PC-3 (cell line): ENCODE results near the gene ZNF792. TPM values are rescaled to one million over a fixed set of nuclear protein-coding genes. Genes with fewer than 3 reads are reported as not detected.

ENCODE experiments used
- ATAC-seq: fragments of 200-7000 bp; cut with Tn5 transposase; 2 replicates; pipeline ENCODE4 v1.9.1; 2020; ENCODE audit warnings: mild to moderate bottlenecking, moderate library complexity
- BruUV-seq: library from RNA; stranded (reverse); fragments of 400-500 nt; replicated peaks from 2 replicates; lab custom pipeline; 2021; lab: Mats Ljungman, UMichigan
- CTCF ChIA-PET: fragments of 300-600 bp; sonication (Branson Sonifier 250); formaldehyde crosslinking; loops from one replicate; lab custom pipeline; 2022; ENCODE audit warnings: antibody characterized with exemption; lab: Charles Lee
- POLR2A ChIA-PET: fragments of 300-600 bp; sonication (Branson Sonifier 250); formaldehyde crosslinking; loops from one replicate; lab custom pipeline; 2022; ENCODE audit warnings: antibody characterized with exemption; ENCODE audit not compliant: unreplicated experiment; lab: Charles Lee
- DNase-seq: peaks from one replicate; pipeline ENCODE4 v3.0.0-alpha.2; 2015
- H2AFZ ChIP-seq: fragments of 300-600 bp; sonication (generic); 2 replicates; pipeline ENCODE4 v1.6.0; 2016; ENCODE audit warnings: antibody characterized with exemption, low read length
- H3F3A ChIP-seq: fragments of 300-600 bp; sonication (generic); one replicate; pipeline ENCODE4 v1.6.0; 2017; ENCODE audit warnings: antibody characterized with exemption, low read length, control low read depth, mild to moderate bottlenecking; ENCODE audit not compliant: unreplicated experiment
- H3K27ac ChIP-seq: fragments of 300-600 bp; sonication (generic); 2 replicates; pipeline ENCODE4 v1.5.1; 2016; ENCODE audit warnings: mild to moderate bottlenecking, low read length
- H3K27me3 ChIP-seq: fragments of 300-600 bp; sonication (generic); 2 replicates; pipeline ENCODE4 v1.6.1; 2016; ENCODE audit warnings: low read length, mixed read lengths
- H3K36me3 ChIP-seq: fragments of 300-600 bp; sonication (generic); 2 replicates; pipeline ENCODE4 v1.6.1; 2016; ENCODE audit warnings: low read depth, mixed run types, low read length, mixed read lengths
- H3K4me1 ChIP-seq: fragments of 300-600 bp; sonication (generic); 2 replicates; pipeline ENCODE4 v1.5.1; 2016; ENCODE audit warnings: low read length; ENCODE audit not compliant: insufficient read depth
- H3K4me2 ChIP-seq: fragments of 300-600 bp; sonication (generic); 2 replicates; pipeline ENCODE4 v1.6.0; 2016; ENCODE audit warnings: low read length
- H3K4me3 ChIP-seq: fragments of 300-600 bp; sonication (generic); 2 replicates; pipeline ENCODE4 v1.5.1; 2016; ENCODE audit warnings: mild to moderate bottlenecking, low read length, mixed read lengths
- H3K79me2 ChIP-seq: fragments of 300-600 bp; sonication (generic); 2 replicates; pipeline ENCODE4 v1.6.1; 2017; ENCODE audit warnings: low read length, mixed read lengths
- H3K9ac ChIP-seq: fragments of 300-600 bp; sonication (generic); 2 replicates; pipeline ENCODE4 v1.6.0; 2016; ENCODE audit warnings: mild to moderate bottlenecking, low read length
- H3K9me2 ChIP-seq: fragments of 300-600 bp; sonication (generic); replicated peaks from 2 replicates; pipeline ENCODE4 v1.6.1; 2016; ENCODE audit warnings: mixed run types, low read length, mixed read lengths
- H3K9me3 ChIP-seq: fragments of 300-600 bp; sonication (generic); 2 replicates; pipeline ENCODE4 v1.6.1; 2016; ENCODE audit warnings: low read length, mixed read lengths
- H4K20me1 ChIP-seq: fragments of 300-600 bp; sonication (generic); 2 replicates; pipeline ENCODE4 v1.6.1; 2016; ENCODE audit warnings: low read length, mixed read lengths
- CTCF ChIP-seq: fragments of 300-600 bp; sonication (generic); conservative IDR thresholded peaks from 2 replicates; pipeline ENCODE4 v1.5.1; 2017; ENCODE audit warnings: antibody characterized with exemption, low read depth, mild to moderate bottlenecking, low read length
- EZH2 ChIP-seq: fragments of 300-600 bp; sonication (generic); IDR thresholded peaks from one replicate; pipeline ENCODE4 v1.6.1; 2017; ENCODE audit warnings: antibody characterized with exemption, mild to moderate bottlenecking, low read length; ENCODE audit not compliant: unreplicated experiment
- EZH2phosphoT487 ChIP-seq: fragments of 300-600 bp; sonication (generic); IDR thresholded peaks from 2 replicates; pipeline ENCODE4 v1.6.1; 2018; ENCODE audit warnings: mild to moderate bottlenecking, antibody characterized with exemption, low read length, borderline replicate concordance
- intact Hi-C: fragments of 100-400 bp; cut with micrococcal nuclease; formaldehyde crosslinking; loops from 2 replicates; pipeline ENCODE4 v1.9.0; 2023
- total RNA-seq: library from RNA; depleted of rRNA; stranded (reverse); fragments of >200 nt; gene quantifications from 2 replicates; pipeline ENCODE4 v1.2.3, GENCODE V29; 2014

ZNF792 gene
- total RNA-seq, 1 experiment from 2014 or later: 6.3 TPM

DNA sequence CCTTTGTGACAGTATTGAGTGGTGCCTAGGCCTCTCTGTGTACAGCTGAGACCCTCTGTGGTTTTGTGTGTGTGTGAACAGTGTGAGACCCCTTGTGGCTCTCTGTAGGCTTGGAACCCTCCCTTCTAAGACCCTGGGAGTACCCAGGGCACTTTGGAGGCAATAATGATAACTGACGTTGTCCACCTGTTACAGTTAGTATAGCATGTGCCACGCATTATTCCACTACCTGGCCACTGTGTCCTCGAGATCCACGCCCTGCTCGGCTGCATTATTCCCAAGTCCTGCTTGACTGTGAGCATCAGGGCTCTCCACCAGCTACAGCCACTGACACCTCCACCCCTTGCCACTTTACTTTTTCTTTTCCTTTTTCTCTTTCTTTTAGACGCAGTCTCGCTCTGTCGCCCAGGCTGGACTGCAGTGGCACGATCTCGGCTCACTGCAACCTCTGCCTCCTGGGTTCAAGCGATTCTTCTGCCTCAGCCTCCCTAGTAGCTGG lies 38.1 kb upstream of the ZNF792 start:
- BruUV-seq: no TSS peak
- ATAC-seq (no peak), DNase-seq (no peak)
- no peaks in the 10 kb centered on the region for H3K9me3 ChIP-seq
- H3K4me1 ChIP-seq: peaks cover 28% of the 10 kb centered on the region
- H3K9me2 ChIP-seq: no peaks in the 10 kb centered on the region
- peaks cover 8% of the 10 kb centered on the region; the same call in 1 of the 2 replicates for H4K20me1 ChIP-seq
- H3K4me3 ChIP-seq: no peak overlapping the region; the same call in 1 of the 2 replicates
- intact Hi-C loops: no loop called here
- CTCF ChIA-PET: no interaction called here
- peak overlapping the region; percentile 83 for H3K4me2 ChIP-seq
- H3K27me3 ChIP-seq: no peaks in the 10 kb centered on the region
- H3K9ac ChIP-seq: no peak overlapping the region
- TF ChIP-seq CTCF: no peak
- TF ChIP-seq EZH2phosphoT487: no peak
- no peak for TF ChIP-seq EZH2
- POLR2A ChIA-PET: interaction anchor here (0.7 kb wide), 1 partner anchor 1052 kb away, joined by 7 read pairs; the partner anchor contains the start of gene THAP8
- H3K27ac ChIP-seq: no peak overlapping the region
- peaks cover 45% of the 10 kb centered on the region for H3K79me2 ChIP-seq
- H3K36me3 ChIP-seq: no peaks in the 10 kb centered on the region
- no peaks in the 10 kb centered on the region for H3F3A ChIP-seq
- H2AFZ ChIP-seq: no peak overlapping the region

GRCh38 chr19:35000647-35001501 lies 36.8 kb upstream of the ZNF792 start:
- Histone ChIP-seq H3K27me3 (no peaks in the 10 kb centered on the region), H3K9me3 (no peaks in the 10 kb centered on the region), H3K9ac (peak overlapping the region; percentile 77), H3K9me2 (no peaks in the 10 kb centered on the region), H3K4me2 (peak overlapping the region; percentile 83), H3F3A (no peaks in the 10 kb centered on the region), H2AFZ (peak overlapping the region; percentile 40; the same call in 1 of the 2 replicates), H3K4me1 (peaks cover 19% of the 10 kb centered on the region), H3K4me3 (peak overlapping the region; percentile 72), H4K20me1 (peaks cover 4% of the 10 kb centered on the region; the same call in 1 of the 2 replicates), H3K36me3 (no peaks in the 10 kb centered on the region), H3K79me2 (peaks cover 45% of the 10 kb centered on the region), H3K27ac (peak overlapping the region; percentile 34)
- CTCF ChIA-PET: no interaction called here
- POLR2A ChIA-PET: interaction anchor here (0.6 kb wide), 1 partner anchor 145 kb away, joined by 4 read pairs; no protein-coding TSS in a partner anchor
- no TSS peak for BruUV-seq
- ATAC-seq (peak; percentile 26), DNase-seq (peak; percentile 30)
- TF ChIP-seq EZH2: no peak
- TF ChIP-seq EZH2phosphoT487: no peak
- TF ChIP-seq CTCF: no peak
- intact Hi-C loops: no loop called here
